ENCODE results near the gene ATP6AP2. TPM values are rescaled to one million over a fixed set of nuclear protein-coding genes. Genes with fewer than 3 reads are reported as not detected.

The ATP6AP2 gene
- total and polyA plus RNA-seq, 2 donors (not counting 1 experiment from before 2014, with no cell fraction given), result 29.0 to 53.3 TPM

DNA sequence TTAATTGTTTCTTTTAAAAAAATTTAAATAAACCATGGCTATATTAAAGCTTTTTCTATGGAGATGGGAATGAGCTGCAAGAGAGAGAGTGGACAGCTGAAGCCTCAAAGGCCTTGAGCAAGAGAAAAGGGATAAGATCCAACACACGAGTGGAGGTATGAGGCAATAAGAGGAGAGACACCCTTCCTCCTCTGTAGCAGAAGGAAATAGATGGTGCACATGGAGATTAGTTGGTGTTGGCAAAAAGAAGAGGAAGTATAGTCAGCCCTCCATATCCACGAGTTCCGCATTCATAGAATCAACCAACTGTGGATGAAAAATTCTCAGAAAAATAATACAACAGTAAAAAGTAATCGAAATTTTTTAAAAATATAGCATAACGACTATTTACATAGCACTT, 63.4 kb downstream of the ATP6AP2 start:
- CTCF ChIA-PET, result interaction anchor here (1.6 to 1.7 kb wide), 2 partner anchors 8 to 150 kb away, joined by 7 to 10 read pairs; no protein-coding TSS in a partner anchor
- peak; percentile 53 for DNase-seq

More for the DNA sequence above, 63.4 kb downstream of the ATP6AP2 start:
- Histone ChIP-seq H3K4me2 (replicated peaks; ENCODE audit: low read depth, low read length, poor library complexity, severe bottlenecking) (peak overlapping the region; percentile 91), H3K27ac (ENCODE audit: low read length in 2 of 2) (peak overlapping the region; percentile 75 to 94), H4K20me1 (ENCODE audit: control insufficient read depth, insufficient read depth, low read length, poor library complexity, severe bottlenecking) (peaks cover 53% of the 10 kb centered on the region), H2AFZ (ENCODE audit: insufficient read depth, low read depth, low read length, poor library complexity, severe bottlenecking) (no peak overlapping the region), H3K4me1 (ENCODE audit: control insufficient read depth in 2 of 2, insufficient read depth in 2 of 2, low read length in 2 of 2) (peaks cover 43 to 45% of the 10 kb centered on the region in 2 donors), H3K4me3 (ENCODE audit: control extremely low read depth in 1 of 5, extremely low read depth in 1 of 5, insufficient read depth in 1 of 5, low read depth in 2 of 5, low read length in 4 of 5) (peak overlapping the region in 4 of 5 experiments; percentile 56 to 69 (median 62)), H3K79me2 (ENCODE audit: control insufficient read depth, insufficient read depth, low read length) (peaks cover 78% of the 10 kb centered on the region), H3K9ac (ENCODE audit: low read length) (peak overlapping the region; percentile 69), H3K27me3 (replicated peaks in 1 of 4; ENCODE audit: control extremely low read depth in 1 of 4, control insufficient read depth in 3 of 4, insufficient read depth in 4 of 4, low read length in 3 of 4) (no peaks in the 10 kb centered on the region), H3K36me3 (replicated peaks in 1 of 2; ENCODE audit: control extremely low read depth in 1 of 2, control insufficient read depth in 1 of 2, extremely low read depth in 1 of 2, insufficient read depth in 2 of 2, low read length in 1 of 2) (peaks cover 0 to 18% of the 10 kb centered on the region in 2 experiments), H3K9me3 (ENCODE audit: control extremely low read depth in 1 of 3, control insufficient read depth in 2 of 3, insufficient read depth in 1 of 3, low read length in 2 of 3) (no peaks in the 10 kb centered on the region)
- ATAC-seq (ENCODE audit: low read depth), result no peak
- H3K27ac Mint-ChIP-seq, result peak overlapping the region; percentile 88
- H3K4me1 Mint-ChIP-seq, result peaks cover 44% of the 10 kb centered on the region
- peak overlapping the region; percentile 94 for H3K4me3 Mint-ChIP-seq
- no CpG with 5 or more reads among the region's 5 CpGs for WGBS (ENCODE audit: insufficient coverage)
- POLR2A ChIA-PET, result interaction anchor here (0.6 kb wide), 1 partner anchor 71 kb away, joined by 4 read pairs; no protein-coding TSS in a partner anchor
- H3K27me3 Mint-ChIP-seq, result no peaks in the 10 kb centered on the region
- intact Hi-C loops (cut with micrococcal nuclease), result loop anchor here (10.0 kb wide), 2 partner anchors 691 to 1281 kb away; partner anchors contain the start of genes CASK and DDX3X
- TF ChIP-seq EZH2 (IDR thresholded peaks at IDR 0.05; ENCODE audit: borderline replicate concordance, insufficient read depth, low read depth, low read length, poor library complexity, severe bottlenecking), result no peak
- TF ChIP-seq, protein P1, sequence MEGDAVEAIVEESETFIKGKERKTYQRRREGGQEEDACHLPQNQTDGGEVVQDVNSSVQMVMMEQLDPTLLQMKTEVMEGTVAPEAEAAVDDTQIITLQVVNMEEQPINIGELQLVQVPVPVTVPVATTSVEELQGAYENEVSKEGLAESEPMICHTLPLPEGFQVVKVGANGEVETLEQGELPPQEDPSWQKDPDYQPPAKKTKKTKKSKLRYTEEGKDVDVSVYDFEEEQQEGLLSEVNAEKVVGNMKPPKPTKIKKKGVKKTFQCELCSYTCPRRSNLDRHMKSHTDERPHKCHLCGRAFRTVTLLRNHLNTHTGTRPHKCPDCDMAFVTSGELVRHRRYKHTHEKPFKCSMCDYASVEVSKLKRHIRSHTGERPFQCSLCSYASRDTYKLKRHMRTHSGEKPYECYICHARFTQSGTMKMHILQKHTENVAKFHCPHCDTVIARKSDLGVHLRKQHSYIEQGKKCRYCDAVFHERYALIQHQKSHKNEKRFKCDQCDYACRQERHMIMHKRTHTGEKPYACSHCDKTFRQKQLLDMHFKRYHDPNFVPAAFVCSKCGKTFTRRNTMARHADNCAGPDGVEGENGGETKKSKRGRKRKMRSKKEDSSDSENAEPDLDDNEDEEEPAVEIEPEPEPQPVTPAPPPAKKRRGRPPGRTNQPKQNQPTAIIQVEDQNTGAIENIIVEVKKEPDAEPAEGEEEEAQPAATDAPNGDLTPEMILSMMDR (IDR thresholded peaks at IDR 0.05), result no peak
- no peaks in the 10 kb centered on the region for H3K9me3 Mint-ChIP-seq (ENCODE audit: insufficient read depth)

Data from B cell (primary cell).